HCT116 (cell line): ENCODE measurements around the gene CCDC71. TPM values are rescaled to one million over a fixed set of nuclear protein-coding genes. Genes with fewer than 3 reads are reported as not detected.

Experiments used
- ATAC-seq: fragments of 200-7000 bp; cut with Tn5 transposase; 2 replicates; pipeline ENCODE4 v1.9.1; 2020; ENCODE audit warnings: mild to moderate bottlenecking, moderate library complexity
- BruUV-seq: library from RNA; stranded (reverse); fragments of 400-500 nt; replicated peaks from 2 replicates; lab custom pipeline; 2021; lab: Mats Ljungman, UMichigan
- CTCF ChIA-PET: fragments of 300-600 bp; sonication (Branson Sonifier 250); formaldehyde crosslinking; loops from one replicate; lab custom pipeline; 2021; ENCODE audit warnings: antibody characterized with exemption; lab: Charles Lee
- POLR2A ChIA-PET: fragments of 300-600, 350-600 bp; sonication (Branson Sonifier 250); formaldehyde crosslinking; loops from one replicate; lab custom pipeline; 2021; ENCODE audit warnings: antibody characterized with exemption; lab: Charles Lee
- RAD21 ChIA-PET, 2 experiments: fragments of 300-600 bp; sonication (Branson Sonifier 250); formaldehyde crosslinking; loops; one replicate each; lab custom pipeline; 2023; ENCODE audit warnings: low total read pairs in 2 of 2; ENCODE audit not compliant: uncharacterized antibody in 2 of 2, unreplicated experiment in 2 of 2, low non-redundant PET in 1 of 2; lab: Charles Lee
- DNase-seq: peaks from one replicate; pipeline ENCODE4 v3.0.0-alpha.2; 2010; ENCODE audit warnings: low read depth, low spot score
- H2AFZ ChIP-seq: fragments of 200-600 bp; shearing (Covaris generic), sonication (generic); 2 replicates; pipeline ENCODE4 v1.6.1; 2017; ENCODE audit warnings: low read depth, mixed run types, mixed read lengths, antibody characterized with exemption, low read length; ENCODE audit not compliant: poor library complexity, severe bottlenecking
- H3K27ac ChIP-seq: 2 replicates; pipeline ENCODE4 v1.5.1; 2012; ENCODE audit warnings: low read depth, low read length
- H3K27me3 ChIP-seq: fragments of 200-600 bp; sonication (generic); 2 replicates; pipeline ENCODE4 v1.6.1; 2016; ENCODE audit warnings: mixed run types, low read length, mixed read lengths; ENCODE audit not compliant: insufficient read depth
- H3K36me3 ChIP-seq, 2 experiments: fragments of 200-500 bp in 1 of 2; fragments of 200-600 bp in 1 of 2; sonication (Bioruptor generic) in 1 of 2; sonication (generic) in 1 of 2; 2 replicates each; pipeline versions ENCODE4 v1.5.1 to v1.6.1; 2014 to 2016; ENCODE audit warnings: low read length in 2 of 2, inconsistent platforms in 1 of 2, mixed read lengths in 1 of 2, mixed run types in 1 of 2; ENCODE audit not compliant: insufficient read depth in 2 of 2, control insufficient read depth in 1 of 2
- H3K4me1 ChIP-seq, 2 experiments: fragments of 200-600 bp in 1 of 2; sonication (generic) in 1 of 2; 2 replicates each; pipeline versions ENCODE4 v1.5.1 to v1.6.1; 2012 to 2017; ENCODE audit warnings: low read length in 2 of 2, inconsistent platforms in 1 of 2, mild to moderate bottlenecking in 1 of 2, mixed read lengths in 1 of 2, mixed run types in 1 of 2, moderate library complexity in 1 of 2; ENCODE audit not compliant: insufficient read depth in 2 of 2, control insufficient read depth in 1 of 2
- H3K4me2 ChIP-seq: fragments of 200-600 bp; sonication (generic); 2 replicates; pipeline ENCODE4 v1.6.1; 2017; ENCODE audit warnings: mixed run types, low read length, mixed read lengths
- H3K4me3 ChIP-seq, 2 experiments: fragments of 200-600 bp in 1 of 2; sonication (generic) in 1 of 2; replicated peaks in 1 of 2; 2 replicates each; pipeline ENCODE4 v1.5.1; 2011 to 2016; ENCODE audit warnings: low read length in 2 of 2, control low read depth in 1 of 2, low read depth in 1 of 2, mild to moderate bottlenecking in 1 of 2, mixed read lengths in 1 of 2, mixed run types in 1 of 2
- H3K79me2 ChIP-seq: fragments of 200-600 bp; sonication (generic); 2 replicates; pipeline ENCODE4 v1.6.1; 2017; ENCODE audit warnings: mild to moderate bottlenecking, mixed run types, low read length, moderate library complexity, mixed read lengths; ENCODE audit not compliant: insufficient read depth
- H3K9ac ChIP-seq: fragments of 200-600 bp; sonication (generic); 2 replicates; pipeline ENCODE4 v1.6.1; 2016; ENCODE audit warnings: low read length, mixed read lengths
- H3K9me2 ChIP-seq: fragments of 200-600 bp; sonication (generic), shearing (Covaris generic); 2 replicates; pipeline ENCODE4 v1.6.1; 2017; ENCODE audit warnings: mixed run types, mild to moderate bottlenecking, moderate library complexity; ENCODE audit not compliant: insufficient read depth
- H3K9me3 ChIP-seq, 2 experiments: fragments of 200-500 bp in 1 of 2; fragments of 200-600 bp in 1 of 2; sonication (Bioruptor generic) in 1 of 2; sonication (generic) in 1 of 2; 2 replicates each; pipeline ENCODE4 v1.6.1; 2014 to 2017; ENCODE audit warnings: low read length in 2 of 2, mixed read lengths in 2 of 2, inconsistent platforms in 1 of 2, low read depth in 1 of 2, mild to moderate bottlenecking in 1 of 2, mixed run types in 1 of 2, moderate library complexity in 1 of 2; ENCODE audit not compliant: control insufficient read depth in 1 of 2, insufficient read depth in 1 of 2
- H4K20me1 ChIP-seq: fragments of 200-600 bp; sonication (generic), shearing (Covaris generic); 2 replicates; pipeline ENCODE4 v1.6.1; 2017; ENCODE audit warnings: mixed run types, mild to moderate bottlenecking, moderate library complexity; ENCODE audit not compliant: insufficient read depth
- CEBPB ChIP-seq: IDR thresholded peaks from 2 replicates; pipeline ENCODE4 v1.6.1; 2012; ENCODE audit warnings: low read depth
- CTCF ChIP-seq, 3 experiments: fragments of 200-600 bp in 1 of 3; sonication (generic) in 1 of 3; IDR thresholded peaks in 2 of 3; conservative IDR thresholded peaks in 1 of 3; 2 replicates each; pipeline ENCODE4 v1.5.1; 2012 to 2017; ENCODE audit warnings: low read depth in 2 of 3, low read length in 2 of 3, antibody characterized with exemption in 1 of 3, borderline replicate concordance in 1 of 3, control low read depth in 1 of 3, mild to moderate bottlenecking in 1 of 3, mixed read lengths in 1 of 3, mixed run types in 1 of 3, moderate library complexity in 1 of 3; ENCODE audit not compliant: insufficient read depth in 1 of 3
- POLR2A ChIP-seq: IDR thresholded peaks from 2 replicates; pipeline ENCODE4 v1.7.0; 2011; ENCODE audit warnings: borderline replicate concordance; ENCODE audit not compliant: insufficient read depth, insufficient read length; ENCODE audit errors: extremely low read depth
- SIN3A ChIP-seq: IDR thresholded peaks from 2 replicates; pipeline ENCODE4 v1.6.1; 2012; ENCODE audit warnings: low read depth
- TCF7L2 ChIP-seq: IDR thresholded peaks from 2 replicates; pipeline ENCODE4 v1.7.0; 2011; ENCODE audit warnings: borderline replicate concordance, inconsistent platforms; ENCODE audit not compliant: insufficient read depth, insufficient read length; ENCODE audit errors: extremely low read depth
- YY1 ChIP-seq: IDR thresholded peaks from 2 replicates; pipeline ENCODE4 v1.6.1; 2011; ENCODE audit warnings: low read length, low read depth, moderate library complexity, mild to moderate bottlenecking; ENCODE audit not compliant: insufficient replicate concordance; ENCODE audit errors: extremely low read depth
- ZFX ChIP-seq: fragments of 450-650 bp; IDR thresholded peaks from 2 replicates; pipeline ENCODE4 v1.6.1; 2017
- intact Hi-C: fragments of 100-400 bp; cut with micrococcal nuclease; formaldehyde crosslinking; loops from 2 replicates; pipeline ENCODE4 v1.10.0; 2022
- total RNA-seq: library from RNA; stranded (reverse); gene quantifications from one replicate; pipeline ENCODE4 v1.2.1, GENCODE V29; 2021; ENCODE audit not compliant: unreplicated experiment
- TF ChIP-seq, protein P1 (sequence below): IDR thresholded peaks from 2 replicates; pipeline ENCODE4 v1.6.1; 2012

Gene CCDC71
- total RNA-seq, 1 experiment from 2014 or later, result 32.8 TPM

DNA sequence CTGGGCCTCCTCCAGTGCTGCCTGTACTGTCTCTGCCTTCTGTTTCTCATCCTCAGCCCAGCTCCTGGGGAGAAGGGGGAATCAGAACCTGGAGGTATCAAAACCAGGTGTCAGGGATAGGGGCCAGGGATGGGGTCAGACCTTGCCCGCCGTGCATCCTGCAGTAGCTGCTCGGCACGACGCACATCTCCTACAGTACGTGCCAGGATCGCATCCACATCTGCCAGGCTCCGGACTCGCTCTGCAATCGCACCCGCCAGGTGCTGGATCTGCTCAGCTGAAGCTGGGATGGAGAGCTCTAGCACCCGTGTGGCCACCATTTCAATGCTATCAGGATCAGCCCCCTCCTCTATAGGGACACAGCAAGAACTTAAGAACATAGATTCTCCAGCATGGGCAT is 44.1 kb downstream of the CCDC71 start:
- Histone ChIP-seq H4K20me1 (no peaks in the 10 kb centered on the region), H3K9me2 (no peaks in the 10 kb centered on the region), H3K4me2 (no peak overlapping the region), H3K79me2 (peaks cover 21% of the 10 kb centered on the region), H3K9me3 (no peaks in the 10 kb centered on the region), H3K36me3 (peaks cover 17 to 19% of the 10 kb centered on the region in 2 experiments; a peak in 3 of 4 replicates), H3K9ac (no peak overlapping the region), H3K4me3 (no peak overlapping the region), H3K4me1 (peaks cover 7 to 14% of the 10 kb centered on the region in 2 experiments), H3K27me3 (no peaks in the 10 kb centered on the region), H2AFZ (no peak overlapping the region), H3K27ac (peak overlapping the region; percentile 100; the same call in 1 of the 2 replicates)
- no TSS peak for BruUV-seq
- ChIA-PET RAD21 (no interaction called here), CTCF (no interaction called here), POLR2A (no interaction called here)
- intact Hi-C loops, result no loop called here
- DNase-seq (no peak), ATAC-seq (no peak)
- TF ChIP-seq CTCF (IDR thresholded peaks at IDR 0.05 in 2 of 3, conservative IDR thresholded peaks at IDR 0.05 in 1 of 3; ENCODE audit: borderline replicate concordance in 1 of 3, insufficient read depth in 1 of 3, low read depth in 2 of 3, low read length in 2 of 3) (no peak), YY1 (no peak), TCF7L2 (no peak)

- H2AFZ ChIP-seq, result no peak overlapping the region
- H3K9me3 ChIP-seq, result no peaks in the 10 kb centered on the region
- peak overlapping the region; percentile 96 for H3K9ac ChIP-seq
- peaks cover 21% of the 10 kb centered on the region for H3K79me2 ChIP-seq
- peak overlapping the region; percentile 77 to 83 for H3K4me3 ChIP-seq
- intact Hi-C loops, result no loop called here
- H3K27ac ChIP-seq, result peak overlapping the region; percentile 100
- H3K36me3 ChIP-seq, result peaks cover 23 to 25% of the 10 kb centered on the region in 2 experiments; a peak in 3 of 4 replicates
- peaks cover 7 to 14% of the 10 kb centered on the region in 2 experiments for H3K4me1 ChIP-seq
- BruUV-seq, result no TSS peak
- POLR2A ChIA-PET, result interaction anchor here (0.7 to 1.3 kb wide), 6 partner anchors 9 to 99 kb away, joined by 3 to 10 read pairs (median 5); partner anchors contain the start of genes IMPDH2, LAMB2, NDUFAF3 and QARS1
- RAD21 ChIA-PET, result interaction anchor here (0.6 to 0.9 kb wide), 4 partner anchors 12 to 1178 kb away, joined by 3 to 4 read pairs (median 4); partner anchors contain the start of genes HYAL3 (in 1 of the 2), NAA80 (in 1 of the 2), QRICH1 (in 1 of the 2) and USP4 (in 1 of the 2)
- H4K20me1 ChIP-seq, result no peaks in the 10 kb centered on the region
- ATAC-seq (no peak; the same call in 1 of the 2 replicates), DNase-seq (no peak)
- no peaks in the 10 kb centered on the region for H3K27me3 ChIP-seq
- H3K9me2 ChIP-seq, result no peaks in the 10 kb centered on the region
- H3K4me2 ChIP-seq, result peak overlapping the region; percentile 99
- CTCF ChIA-PET, result interaction anchor here (1.0 kb wide), 1 partner anchor 13 kb away, joined by 3 read pairs; no protein-coding TSS in a partner anchor
- TF ChIP-seq ZFX (no peak), POLR2A (no peak), SIN3A (no peak), CEBPB (no peak)
- TF ChIP-seq, protein P1, sequence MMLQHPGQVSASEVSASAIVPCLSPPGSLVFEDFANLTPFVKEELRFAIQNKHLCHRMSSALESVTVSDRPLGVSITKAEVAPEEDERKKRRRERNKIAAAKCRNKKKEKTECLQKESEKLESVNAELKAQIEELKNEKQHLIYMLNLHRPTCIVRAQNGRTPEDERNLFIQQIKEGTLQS, result no peak
These were observed 44.9 kb downstream of the CCDC71 start for GRCh38 chr3:49121132-49121736.
